Tongue (tissue), 2 donors: ENCODE measurements around the gene SALL4. TPM values are rescaled to one million over a fixed set of nuclear protein-coding genes. Genes with fewer than 3 reads are reported as not detected.
"Not testable (repeated sequence)": the region's sequence is repeated elsewhere in the genome, so short reads cannot be mapped to it uniquely, and the experiment has no call there.

Source experiments
- DNase-seq: peaks from one replicate; pipeline ENCODE4 v3.0.0-alpha.2; 2015
- total RNA-seq: library from RNA; depleted of rRNA; stranded (reverse); fragments of >200 nt; gene quantifications from one replicate; pipeline ENCODE4 v1.2.3, GENCODE V29; 2014

The SALL4 gene
- total RNA-seq = 0.41 TPM

DNA sequence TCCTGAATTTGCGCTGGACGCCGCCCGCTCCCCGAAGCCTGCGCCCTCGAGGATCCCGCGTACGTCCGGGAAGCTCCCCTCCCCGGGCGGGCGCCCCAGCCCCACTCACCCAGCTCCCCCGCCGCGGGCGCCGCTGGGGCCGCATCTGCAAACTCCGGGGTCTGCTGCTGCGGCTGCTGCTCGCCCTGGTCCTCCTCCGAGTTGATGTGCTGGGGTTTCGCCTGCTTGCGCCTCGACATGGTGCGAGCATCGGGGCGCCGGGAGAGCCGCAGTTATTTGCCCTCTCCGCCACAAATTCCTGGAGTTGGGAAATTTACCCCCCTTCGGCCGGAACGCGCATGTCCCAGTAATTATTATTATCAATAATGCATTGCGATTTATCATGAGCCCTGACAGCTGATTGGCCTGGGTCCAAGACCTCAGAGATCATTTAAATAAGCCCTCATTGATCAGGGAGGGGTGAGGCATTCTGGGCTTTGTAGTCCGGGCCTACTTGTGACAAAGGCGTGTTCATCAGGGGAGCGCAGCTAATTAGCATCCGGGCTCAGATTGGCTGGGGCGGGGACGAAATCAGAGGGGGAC lies at the start of gene SALL4:
TSS of gene SALL4 (minus strand) at position 352 of the 582 bp plus-strand sequence. CDS start at position 239, 113 bp downstream.
- DNase-seq = peak; percentile 28

- DNase-seq = no peak
These were observed 46.0 kb upstream of the SALL4 start for GRCh38 chr20:51848346-51848745.

DNA sequence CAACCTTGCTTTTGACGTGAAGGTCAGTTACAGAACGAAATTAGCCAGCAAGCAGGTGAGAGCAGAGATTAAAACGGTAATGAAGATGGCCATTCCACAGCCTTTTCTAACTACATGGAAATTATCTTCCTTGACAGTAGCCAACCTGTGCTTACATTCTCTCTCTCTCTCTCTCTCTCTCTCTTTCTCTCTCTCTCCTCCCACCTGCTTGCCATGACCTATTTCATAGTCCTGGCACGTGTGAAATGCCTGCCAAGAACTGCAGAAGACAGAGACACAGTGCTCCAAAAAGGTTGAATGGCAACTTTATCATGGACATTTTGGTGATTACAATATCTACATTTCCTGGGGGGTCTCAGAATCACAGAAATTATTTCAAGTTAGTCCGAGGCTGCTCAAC lies 38.5 kb upstream of the SALL4 start:
- no peak for DNase-seq

GRCh38 chr20:51837876-51838420 lies 35.6 kb upstream of the SALL4 start:
- DNase-seq = no peak

DNA sequence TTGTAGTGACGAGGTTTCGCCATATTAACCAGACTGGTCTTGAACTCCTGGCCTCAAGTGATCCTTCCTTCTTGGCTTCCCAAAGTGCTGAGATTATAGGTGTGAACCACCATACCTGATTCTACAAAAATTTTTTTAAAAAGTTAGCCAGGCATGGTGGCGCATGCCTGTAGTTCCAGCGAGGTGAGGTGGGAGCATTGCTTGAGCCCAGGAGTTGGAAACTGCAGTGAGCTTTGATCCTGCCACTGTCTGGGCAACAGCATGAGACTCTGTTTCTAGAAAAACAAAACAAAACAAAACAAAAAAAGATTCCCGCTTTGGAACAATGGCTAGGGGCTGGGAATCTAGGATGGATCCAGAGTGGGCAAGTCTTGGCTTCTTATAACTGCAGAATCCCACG lies 35.1 kb upstream of the SALL4 start:
- no peak for DNase-seq

DNA sequence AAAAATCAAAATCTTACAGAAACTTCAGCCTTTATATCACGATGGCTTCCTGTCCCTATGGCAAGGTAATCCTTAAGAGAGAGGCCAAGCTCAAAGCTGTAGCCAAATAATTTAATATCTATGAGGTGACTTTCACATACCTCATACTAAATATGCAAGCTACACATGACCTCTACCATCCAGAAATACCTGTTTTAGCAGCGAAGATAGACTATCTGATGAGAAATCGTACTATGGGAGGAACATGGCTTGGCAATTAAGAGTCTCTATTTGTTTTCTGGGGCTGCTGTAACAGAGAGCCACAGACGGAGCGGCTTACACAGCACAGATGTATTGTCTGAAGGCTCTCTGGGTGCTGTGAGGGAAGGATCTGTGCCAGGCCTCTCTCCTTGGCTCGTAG lies 31.0 kb upstream of the SALL4 start:
- no peak for DNase-seq

DNA sequence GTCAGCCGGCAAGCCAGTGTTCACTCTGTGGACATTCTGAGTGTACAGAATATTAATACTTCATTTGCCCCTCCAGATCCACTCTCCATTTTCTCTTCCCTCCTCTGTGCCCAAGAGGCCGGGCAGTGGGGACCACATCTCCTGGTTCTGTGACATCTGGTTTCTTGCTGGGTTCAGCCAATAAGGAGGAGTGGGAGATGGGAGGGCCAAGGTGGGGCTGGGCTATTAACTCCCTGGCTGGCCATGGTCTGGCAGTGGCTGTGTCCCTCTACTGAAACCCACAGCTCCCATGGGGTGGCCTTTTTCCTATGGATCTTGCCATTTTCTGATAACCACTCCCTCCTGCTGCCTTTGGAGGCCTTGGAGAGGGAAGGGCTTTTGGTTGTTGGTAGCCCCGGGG lies 30.0 kb upstream of the SALL4 start:
- no peak for DNase-seq

GRCh38 chr20:51831866-51832265 lies 29.5 kb upstream of the SALL4 start:
- no peak for DNase-seq

- no peak for DNase-seq
These were observed 28.2 kb upstream of the SALL4 start for GRCh38 chr20:51830538-51830937.

DNA sequence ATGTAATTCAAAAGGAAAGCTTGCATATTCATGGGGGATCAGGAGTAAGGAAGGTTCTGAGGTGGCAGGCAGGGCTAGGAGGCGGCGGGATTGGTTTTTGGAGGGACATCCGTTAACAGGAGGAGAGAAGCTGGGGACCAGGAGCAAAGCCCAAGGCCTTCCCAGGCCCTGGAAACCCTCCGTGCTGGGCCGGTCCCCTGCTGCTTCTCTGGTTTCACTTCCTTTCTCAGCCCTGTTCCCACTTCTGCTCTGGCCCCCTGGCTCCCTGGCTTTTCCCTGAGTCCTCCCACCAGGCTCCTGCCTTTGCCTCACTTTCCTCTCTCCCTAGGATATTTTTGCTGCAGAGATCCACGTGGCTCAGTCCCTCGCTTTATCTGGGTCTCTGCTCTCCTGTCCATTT lies 26.4 kb upstream of the SALL4 start:
- DNase-seq = no peak

GRCh38 chr20:51826372-51826771 lies 24.1 kb upstream of the SALL4 start:
- DNase-seq = no peak

- DNase-seq = no peak
These were observed 16.2 kb upstream of the SALL4 start for GRCh38 chr20:51818479-51819008.

GRCh38 chr20:51816856-51817255 lies 14.5 kb upstream of the SALL4 start:
- not testable (repeated sequence) for DNase-seq

GRCh38 chr20:51815383-51816076 lies 13.2 kb upstream of the SALL4 start:
- DNase-seq = no peak

DNA sequence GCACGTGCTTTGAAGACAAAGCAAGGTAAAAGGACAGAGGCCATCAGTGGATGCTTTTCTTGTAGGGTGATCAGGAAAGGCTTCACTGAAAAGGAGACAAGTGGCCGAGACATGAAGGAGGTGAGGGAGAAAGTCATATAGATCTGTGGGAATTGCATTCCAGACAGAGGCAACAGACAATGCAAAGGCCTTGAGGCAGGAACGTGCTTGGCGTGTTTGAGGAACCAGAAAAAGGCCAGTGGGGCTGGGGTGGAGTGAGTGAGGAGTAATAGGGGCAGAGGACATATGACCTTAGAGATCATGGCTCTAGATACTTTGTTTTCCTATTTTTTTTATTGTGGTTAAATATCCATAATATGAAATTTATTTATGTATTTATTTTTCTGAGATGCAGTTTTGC lies 10.5 kb upstream of the SALL4 start:
- DNase-seq = no peak

GRCh38 chr20:51811514-51812128 lies 9.3 kb upstream of the SALL4 start:
- DNase-seq = no peak

GRCh38 chr20:51811042-51811355 lies 8.7 kb upstream of the SALL4 start:
- DNase-seq = no peak

DNA sequence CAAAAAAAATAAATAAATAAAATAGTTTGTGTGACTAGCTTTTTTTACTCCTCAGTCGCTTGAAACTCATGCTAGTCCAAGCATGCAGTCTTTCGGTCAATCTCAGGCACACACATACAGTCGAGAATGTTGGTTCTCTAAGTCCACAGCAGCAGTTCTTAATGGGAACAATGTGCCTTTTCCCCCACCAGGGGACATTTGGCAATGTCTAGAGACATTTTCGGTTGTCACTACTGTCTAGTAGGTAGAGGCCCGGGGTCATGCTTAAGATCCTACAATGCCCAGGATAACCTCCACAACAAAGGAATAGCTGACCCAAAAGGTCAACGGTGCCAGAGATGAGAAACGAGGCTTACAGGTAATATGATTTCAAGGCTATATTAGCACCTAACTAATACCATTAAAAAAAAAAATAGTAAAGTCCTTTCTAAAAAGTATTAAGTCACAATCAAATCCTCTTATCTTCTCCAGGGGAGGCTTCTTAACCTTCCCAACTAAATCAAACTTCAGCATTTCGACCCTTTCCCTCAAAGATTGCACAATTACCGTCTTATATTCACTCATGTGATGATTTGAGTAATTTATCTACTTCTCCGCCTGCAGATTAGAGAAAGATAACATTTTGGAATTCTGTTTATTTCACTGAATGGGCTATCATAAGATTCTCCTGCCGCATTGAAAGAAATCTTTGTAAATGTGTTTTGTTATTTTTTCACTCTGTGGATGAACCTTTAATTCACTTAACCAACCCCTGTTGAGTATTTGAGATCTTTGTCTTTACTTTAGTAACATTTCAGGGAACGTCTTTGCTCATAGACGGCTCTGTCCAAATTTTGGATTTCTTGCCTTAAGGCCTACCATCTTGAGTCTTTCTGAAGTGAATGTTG lies 8.1 kb upstream of the SALL4 start:
- DNase-seq = no peak

- no peak for DNase-seq
These were observed 5.5 kb upstream of the SALL4 start for GRCh38 chr20:51807720-51808250.

DNA sequence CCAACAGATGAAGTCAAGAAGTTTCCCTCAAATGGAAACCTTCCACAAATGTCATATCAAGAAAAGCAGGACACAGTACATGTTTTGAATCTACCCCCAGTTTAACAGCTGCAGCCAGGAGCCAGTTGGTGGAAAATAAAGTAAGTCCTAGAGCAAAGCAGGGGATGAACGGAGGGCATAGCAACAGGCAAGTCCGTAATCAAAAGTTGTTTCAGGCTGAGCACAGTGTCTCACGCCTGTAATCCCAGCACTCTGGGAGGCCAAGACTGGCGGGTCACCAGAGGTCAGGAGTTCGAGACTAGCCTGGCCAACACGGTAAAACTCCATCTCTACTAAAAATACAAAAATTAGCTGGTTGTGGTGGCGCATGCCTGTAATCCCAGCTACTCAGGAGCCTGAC lies 2.4 kb upstream of the SALL4 start:
- peak; percentile 11 for DNase-seq

GRCh38 chr20:51803148-51803854 lies 980 bp upstream of the SALL4 start:
- DNase-seq = no peak

- DNase-seq = no peak
These were observed 548 bp downstream of the SALL4 start for GRCh38 chr20:51801823-51802123.
